ENCODE data around the gene SYT3. TPM values are rescaled to one million over a fixed set of nuclear protein-coding genes. Genes with fewer than 3 reads are reported as not detected.
"Not testable (repeated sequence)": the region's sequence is repeated elsewhere in the genome, so short reads cannot be mapped to it uniquely, and the experiment has no call there.

Gene SYT3
- polyA plus RNA-seq, 3 donors = not detected

GRCh38 chr19:50580970-50581634 is 58.6 kb downstream of the SYT3 start:
- Histone ChIP-seq H3K9ac (ENCODE audit: insufficient read depth, low read length, poor library complexity, severe bottlenecking) (no peak overlapping the region), H3K4me2 (replicated peaks; ENCODE audit: extremely low read depth, low read length, poor library complexity, severe bottlenecking) (no peak overlapping the region), H3K4me3 (replicated peaks in 1 of 3; ENCODE audit: low read depth in 2 of 3, low read length in 3 of 3) (no peak overlapping the region), H3K4me1 (ENCODE audit: control insufficient read depth in 1 of 2, insufficient read depth in 2 of 2, low read length in 2 of 2) (no peaks in the 10 kb centered on the region), H3K27me3 (ENCODE audit: control insufficient read depth in 2 of 2, insufficient read depth in 2 of 2, low read length in 2 of 2) (no peaks in the 10 kb centered on the region), H4K20me1 (ENCODE audit: insufficient read depth, low read length) (no peaks in the 10 kb centered on the region), H3K36me3 (replicated peaks in 1 of 2; ENCODE audit: control insufficient read depth in 1 of 2, insufficient read depth in 2 of 2, low read length in 2 of 2) (no peaks in the 10 kb centered on the region), H3K79me2 (ENCODE audit: insufficient read depth, low read length) (no peaks in the 10 kb centered on the region), H3K27ac (ENCODE audit: low read depth in 1 of 2, low read length in 2 of 2) (no peak overlapping the region), H2AFZ (ENCODE audit: insufficient read depth, low read depth, low read length, poor library complexity, severe bottlenecking) (no peak overlapping the region), H3K9me3 (replicated peaks in 1 of 2; ENCODE audit: control insufficient read depth in 1 of 2, insufficient read depth in 1 of 2, low read length in 2 of 2) (no peaks in the 10 kb centered on the region)
- Mint-ChIP-seq H3K27me3 (ENCODE audit: low read depth in 3 of 3) (peaks cover 6 to 9% (median 9%) of the 10 kb centered on the region in 3 donors), H3K9me3 (peaks cover 0 to 3% (median 0%) of the 10 kb centered on the region in 7 donors), H3K36me3 (no peaks in the 10 kb centered on the region), H3K4me1 (no peaks in the 10 kb centered on the region), H3K27ac (no peak overlapping the region), H3K4me3 (no peak overlapping the region)
- no peak for DNase-seq
- 55% methylated on average over 3 of the region's 13 CpGs for WGBS (ENCODE audit: insufficient coverage)
- TF ChIP-seq CTCF (IDR thresholded peaks at IDR 0.05) = no peak
- intact Hi-C loops (cut with micrococcal nuclease) = no loop called here

- no peak overlapping the region for H3K27ac Mint-ChIP-seq
- no peaks in the 10 kb centered on the region for H3K79me2 ChIP-seq (ENCODE audit: insufficient read depth, low read length)
- H3K9ac ChIP-seq (ENCODE audit: insufficient read depth, low read length, poor library complexity, severe bottlenecking) = no peak overlapping the region
- no peak overlapping the region for H3K4me3 Mint-ChIP-seq
- no peaks in the 10 kb centered on the region for H3K4me1 Mint-ChIP-seq
- no peak overlapping the region for H3K4me2 ChIP-seq (replicated peaks; ENCODE audit: extremely low read depth, low read length, poor library complexity, severe bottlenecking)
- H3K4me1 ChIP-seq (ENCODE audit: control insufficient read depth in 1 of 2, insufficient read depth in 2 of 2, low read length in 2 of 2) = no peaks in the 10 kb centered on the region
- H3K4me3 ChIP-seq (replicated peaks in 1 of 3; ENCODE audit: low read depth in 2 of 3, low read length in 3 of 3) = no peak overlapping the region
- H3K9me3 ChIP-seq (replicated peaks in 1 of 2; ENCODE audit: control insufficient read depth in 1 of 2, insufficient read depth in 1 of 2, low read length in 2 of 2) = no peaks in the 10 kb centered on the region
- 95% methylated on average over 6 of the region's 6 CpGs for whole genome bisulfite sequencing (ENCODE audit: insufficient coverage)
- intact Hi-C loops (cut with micrococcal nuclease) = no loop called here
- H3K27me3 Mint-ChIP-seq (ENCODE audit: low read depth in 3 of 3) = peaks cover 6 to 10% (median 6%) of the 10 kb centered on the region in 3 donors
- H3K27ac ChIP-seq (ENCODE audit: low read depth in 1 of 2, low read length in 2 of 2) = no peak overlapping the region
- no peaks in the 10 kb centered on the region for H3K36me3 ChIP-seq (replicated peaks in 1 of 2; ENCODE audit: control insufficient read depth in 1 of 2, insufficient read depth in 2 of 2, low read length in 2 of 2)
- H3K9me3 Mint-ChIP-seq = peaks cover 0 to 3% (median 0%) of the 10 kb centered on the region in 7 donors
- H2AFZ ChIP-seq (ENCODE audit: insufficient read depth, low read depth, low read length, poor library complexity, severe bottlenecking) = no peak overlapping the region
- H3K27me3 ChIP-seq (ENCODE audit: control insufficient read depth in 2 of 2, insufficient read depth in 2 of 2, low read length in 2 of 2) = no peaks in the 10 kb centered on the region
- DNase-seq = no peak
- no peaks in the 10 kb centered on the region for H4K20me1 ChIP-seq (ENCODE audit: insufficient read depth, low read length)
- no peaks in the 10 kb centered on the region for H3K36me3 Mint-ChIP-seq
- no peak for TF ChIP-seq CTCF (IDR thresholded peaks at IDR 0.05)
These were observed 59.4 kb downstream of the SYT3 start for GRCh38 chr19:50580240-50580639.

GRCh38 chr19:50576769-50577168 is 62.9 kb downstream of the SYT3 start:
- peaks cover 6 to 18% (median 14%) of the 10 kb centered on the region in 3 donors for H3K27me3 Mint-ChIP-seq (ENCODE audit: low read depth in 3 of 3)
- H3K9ac ChIP-seq (ENCODE audit: insufficient read depth, low read length, poor library complexity, severe bottlenecking); H3K4me2 ChIP-seq (replicated peaks; ENCODE audit: extremely low read depth, low read length, poor library complexity, severe bottlenecking); H3K4me3 Mint-ChIP-seq; H3K4me1 Mint-ChIP-seq; H3K27ac Mint-ChIP-seq; H3K79me2 ChIP-seq (ENCODE audit: insufficient read depth, low read length); H3K4me3 ChIP-seq (replicated peaks in 1 of 3; ENCODE audit: low read depth in 2 of 3, low read length in 3 of 3); H3K27ac ChIP-seq (ENCODE audit: low read depth in 1 of 2, low read length in 2 of 2); H3K36me3 Mint-ChIP-seq; H3K9me3 ChIP-seq (replicated peaks in 1 of 2; ENCODE audit: control insufficient read depth in 1 of 2, insufficient read depth in 1 of 2, low read length in 2 of 2); intact Hi-C loops (cut with micrococcal nuclease); H3K9me3 Mint-ChIP-seq; DNase-seq; H3K4me1 ChIP-seq (ENCODE audit: control insufficient read depth in 1 of 2, insufficient read depth in 2 of 2, low read length in 2 of 2); H3K27me3 ChIP-seq (ENCODE audit: control insufficient read depth in 2 of 2, insufficient read depth in 2 of 2, low read length in 2 of 2); H4K20me1 ChIP-seq (ENCODE audit: insufficient read depth, low read length); H2AFZ ChIP-seq (ENCODE audit: insufficient read depth, low read depth, low read length, poor library complexity, severe bottlenecking); H3K36me3 ChIP-seq (replicated peaks in 1 of 2; ENCODE audit: control insufficient read depth in 1 of 2, insufficient read depth in 2 of 2, low read length in 2 of 2): not testable (repeated sequence)
- WGBS (ENCODE audit: insufficient coverage) = no CpG with 5 or more reads among the region's 3 CpGs
